GM12878 (cell line): ENCODE measurements around the gene TMBIM1. TPM values are rescaled to one million over a fixed set of nuclear protein-coding genes. Genes with fewer than 3 reads are reported as not detected.

ENCODE experiments used
- ATAC-seq: fragments of 200-7000 bp; cut with Tn5 transposase; 3 replicates; pipeline ENCODE4 v1.9.1; 2020; ENCODE audit warnings: mild to moderate bottlenecking, moderate library complexity
- BruUV-seq: library from RNA; stranded (reverse); fragments of 400-500 nt; replicated peaks from 2 replicates; lab custom pipeline; 2021; lab: Mats Ljungman, UMichigan
- CTCF ChIA-PET: fragments of 300-600 bp; sonication (Branson Sonifier 250); formaldehyde crosslinking; extraction: SDS; loops from one replicate; lab custom pipeline; 2021; ENCODE audit warnings: inconsistent platforms; lab: Yijun Ruan, JAX
- POLR2A ChIA-PET: fragments of 350-600 bp; formaldehyde crosslinking; extraction: SDS; loops from one replicate; lab custom pipeline; 2021; ENCODE audit warnings: inconsistent platforms; lab: Charles Lee
- RAD21 ChIA-PET: fragments of 300-600 bp; sonication (Branson Sonifier 250); formaldehyde crosslinking; loops from one replicate; lab custom pipeline; 2023; ENCODE audit warnings: antibody characterized with exemption; ENCODE audit not compliant: unreplicated experiment; lab: Charles Lee
- SMC1A ChIA-PET: fragments of 300-600 bp; sonication (Branson Sonifier 250); formaldehyde crosslinking; loops from one replicate; lab custom pipeline; 2023; ENCODE audit not compliant: unreplicated experiment, uncharacterized antibody; lab: Charles Lee
- DNase-seq: peaks from one replicate; pipeline ENCODE4 v3.0.0-alpha.2; 2011; ENCODE audit warnings: low read depth, low spot score
- FAIRE-seq: peaks from 3 replicates; lab custom pipeline; 2011; peaks lifted over from hg19 to GRCh38; lab: Jason Lieb, UNC
- H2AFZ ChIP-seq: 2 replicates; pipeline ENCODE4 v1.6.0; 2011; ENCODE audit warnings: low read depth, low read length, control low read depth; ENCODE audit not compliant: control insufficient read depth
- H3K27ac ChIP-seq: 2 replicates; pipeline ENCODE4 v1.5.1; 2011; ENCODE audit warnings: control low read depth; ENCODE audit not compliant: control insufficient read depth, insufficient read depth
- H3K27me3 ChIP-seq, 2 experiments: replicated peaks in 1 of 2; 2 replicates each; pipeline versions ENCODE4 v1.6.0 to v1.6.1; 2011; ENCODE audit warnings: low read length in 1 of 2; ENCODE audit not compliant: control insufficient read depth in 2 of 2, insufficient read depth in 2 of 2
- H3K36me3 ChIP-seq, 2 experiments: 2 replicates each; pipeline ENCODE4 v1.5.1; 2011; ENCODE audit warnings: low read length in 1 of 2; ENCODE audit not compliant: control insufficient read depth in 2 of 2, insufficient read depth in 2 of 2
- H3K4me1 ChIP-seq: 2 replicates; pipeline ENCODE4 v1.6.1; 2011; ENCODE audit warnings: mild to moderate bottlenecking, low read length, moderate library complexity, mixed read lengths; ENCODE audit not compliant: control insufficient read depth, insufficient read depth
- H3K4me2 ChIP-seq: 2 replicates; pipeline ENCODE4 v1.6.0; 2011; ENCODE audit warnings: control low read depth; ENCODE audit not compliant: control insufficient read depth, insufficient read depth
- H3K4me3 ChIP-seq: fragments of 200-600 bp; sonication (generic); 2 replicates; pipeline ENCODE4 v1.5.1; 2016
- H3K79me2 ChIP-seq: 2 replicates; pipeline ENCODE4 v1.6.0; 2011; ENCODE audit warnings: low read length; ENCODE audit not compliant: control insufficient read depth, insufficient read depth
- H3K9ac ChIP-seq: 2 replicates; pipeline ENCODE4 v1.8.0; 2011; ENCODE audit warnings: low read length, control low read depth, mixed read lengths; ENCODE audit not compliant: control insufficient read depth, insufficient read depth
- H3K9me3 ChIP-seq: replicated peaks from 3 replicates; pipeline ENCODE4 v1.5.1; 2011; ENCODE audit warnings: mild to moderate bottlenecking, low read length; ENCODE audit not compliant: control insufficient read depth, insufficient read depth
- H4K20me1 ChIP-seq: 2 replicates; pipeline ENCODE4 v1.6.0; 2011; ENCODE audit not compliant: control insufficient read depth, insufficient read depth
- ATF7 ChIP-seq: fragments of 450-650 bp; IDR thresholded peaks from 2 replicates; pipeline ENCODE4 v1.6.1; 2016; ENCODE audit warnings: low read depth, mild to moderate bottlenecking
- BMI1 ChIP-seq: fragments of 450-650 bp; IDR thresholded peaks from 2 replicates; pipeline ENCODE4 v1.6.1; 2016; ENCODE audit warnings: mild to moderate bottlenecking, moderate library complexity, borderline replicate concordance
- CTCF ChIP-seq, 3 experiments: IDR thresholded peaks in 2 of 3; conservative IDR thresholded peaks in 1 of 3; 2 replicates each; pipeline ENCODE4 v1.5.1; 2011; ENCODE audit warnings: low read depth in 3 of 3, low read length in 3 of 3, mild to moderate bottlenecking in 3 of 3, control low read depth in 2 of 3, moderate library complexity in 2 of 3, inconsistent platforms in 1 of 3, mixed read lengths in 1 of 3; ENCODE audit not compliant: control insufficient read depth in 2 of 3, insufficient read depth in 1 of 3; ENCODE audit errors: extremely low read depth in 1 of 3
- DPF2 ChIP-seq: fragments of 450-650 bp; IDR thresholded peaks from 2 replicates; pipeline ENCODE4 v1.6.1; 2017; ENCODE audit warnings: mild to moderate bottlenecking
- ESRRA ChIP-seq: IDR thresholded peaks from 2 replicates; pipeline ENCODE4 v1.6.1; 2012; ENCODE audit warnings: mild to moderate bottlenecking, low read length, improper control_type of control experiment
- FOXK2 ChIP-seq: fragments of 450-650 bp; IDR thresholded peaks from 2 replicates; pipeline ENCODE4 v1.6.1; 2017; ENCODE audit warnings: mild to moderate bottlenecking, moderate library complexity
- IRF4 ChIP-seq: IDR thresholded peaks from 2 replicates; pipeline ENCODE4 v1.6.1; 2011; ENCODE audit warnings: low read depth, low read length
- IRF5 ChIP-seq: fragments of 450-650 bp; IDR thresholded peaks from 2 replicates; pipeline ENCODE4 v1.6.1; 2017; ENCODE audit warnings: borderline replicate concordance
- PML ChIP-seq: IDR thresholded peaks from 2 replicates; pipeline ENCODE4 v1.6.1; 2012; ENCODE audit warnings: low read length, inconsistent platforms
- RELA ChIP-seq: fragments of 450-650 bp; IDR thresholded peaks from 2 replicates; pipeline ENCODE4 v1.8.0; 2014; ENCODE audit warnings: borderline replicate concordance; ENCODE audit not compliant: partially characterized antibody
- SMAD5 ChIP-seq: IDR thresholded peaks from 2 replicates; pipeline ENCODE4 v1.6.1; 2016; ENCODE audit warnings: antibody characterized with exemption, low read depth
- SMARCA5 ChIP-seq: fragments of 450-650 bp; IDR thresholded peaks from 2 replicates; pipeline ENCODE4 v1.6.1; 2017; ENCODE audit warnings: mild to moderate bottlenecking
- SMC3 ChIP-seq: IDR thresholded peaks from 2 replicates; pipeline ENCODE4 v1.6.1; 2011; ENCODE audit warnings: low read length, improper control_type of control experiment, borderline replicate concordance
- SRF ChIP-seq, 2 experiments: IDR thresholded peaks; 2 replicates each; pipeline ENCODE4 v1.6.1; 2011; ENCODE audit warnings: low read depth in 2 of 2, low read length in 2 of 2, mild to moderate bottlenecking in 1 of 2, moderate library complexity in 1 of 2
- TCF7 ChIP-seq: IDR thresholded peaks from 2 replicates; pipeline ENCODE4 v1.6.1; 2014; ENCODE audit warnings: antibody characterized with exemption, borderline replicate concordance
- ZNF274 ChIP-seq: IDR thresholded peaks from one replicate; pipeline ENCODE4 v1.8.0; 2011; ENCODE audit not compliant: insufficient read length, insufficient read depth
- ZZZ3 ChIP-seq: IDR thresholded peaks from 2 replicates; pipeline ENCODE4 v1.6.1; 2011; ENCODE audit warnings: low read depth; ENCODE audit not compliant: control insufficient read depth, insufficient read length
- WGBS: methylation state at CpG from one replicate; pipeline ENCODE4 v1.1.6; 2016; ENCODE audit warnings: low lambda C conversion rate; ENCODE audit not compliant: insufficient replicate concordance, insufficient coverage; ENCODE audit errors: missing lambda C conversion rate; 5-methylcytosine and 5-hydroxymethylcytosine counted together
- in situ Hi-C: fragments of 300-500 bp; cut with MboI; formaldehyde crosslinking; loops from 9 replicates; pipeline ENCODE4 v1.14.3; 2018; ENCODE audit warnings: mixed read lengths
- intact Hi-C: fragments of 100-400 bp; cut with micrococcal nuclease; formaldehyde crosslinking; loops from one replicate; pipeline ENCODE4 v1.14.2; 2022; ENCODE audit not compliant: unreplicated experiment
- polyA plus RNA-seq, 11 experiments: library from polyadenylated mRNA; depleted of rRNA in 4 of 11; unstranded in 6 of 11; stranded (reverse) in 5 of 11; fragments of >200 nt; fragmentation: Nextera tagmentation in 4 of 11; fragmentation: Illumina TruSeq in 1 of 11; extraction: Ambion mirVana in 4 of 11; extraction: Trizol in 1 of 11; gene quantifications; 1 replicate in 1 of 11; 2 replicates in 10 of 11; pipeline versions ENCODE4 v1.2.1 to v1.2.3, GENCODE V29; 2011 to 2016; ENCODE audit warnings: inconsistent platforms in 2 of 11, missing spikeins in 2 of 11, low read depth in 1 of 11
- total RNA-seq, 4 experiments: library from RNA; depleted of rRNA in 3 of 4; stranded (reverse); fragments of >200 nt in 3 of 4; fragmentation: Illumina TruSeq in 1 of 4; extraction: Trizol in 1 of 4; gene quantifications; 2 replicates each; pipeline versions ENCODE4 v1.2.1 to v1.2.3, GENCODE V29; 2013 to 2021

Gene TMBIM1
- total and polyA plus RNA-seq, 10 of the 15 experiments (the other 5 are each of a cell fraction or from before 2014, with no cell fraction given), result 6.1 to 38.3 (median 26.2) TPM

- TF ChIP-seq ZNF274, result no peak
Measured at GRCh38 chr2:218234521-218234920, 57.8 kb downstream of the TMBIM1 start (continued).

- no TSS peak for BruUV-seq
- SMC1A ChIA-PET, result interaction anchor here (1.3 to 1.5 kb wide), 3 partner anchors 9 to 14 kb away, joined by 4 read pairs; no protein-coding TSS in a partner anchor
- CTCF ChIA-PET, result interaction anchor here (1.0 kb wide), 1 partner anchor 24 kb away, joined by 4 read pairs; no protein-coding TSS in a partner anchor
- ATAC-seq (no peak), DNase-seq (no peak), FAIRE-seq (no peak)
- peaks cover 20 to 45% of the 10 kb centered on the region in 2 experiments for H3K36me3 ChIP-seq
- in situ Hi-C loops, result no loop called here
- peaks cover 3% of the 10 kb centered on the region; the same call in 1 of the 2 replicates for H4K20me1 ChIP-seq
- H3K4me3 ChIP-seq, result no peak overlapping the region
- H3K79me2 ChIP-seq, result peaks cover 20% of the 10 kb centered on the region
- RAD21 ChIA-PET, result no interaction called here
- H2AFZ ChIP-seq, result no peak overlapping the region
- intact Hi-C loops, result no loop called here
- peaks cover 19% of the 10 kb centered on the region for H3K4me1 ChIP-seq
- no peaks in the 10 kb centered on the region for H3K9me3 ChIP-seq
- no peak overlapping the region for H3K27ac ChIP-seq
- 96% methylated on average over 4 of the region's 4 CpGs for WGBS
- no peaks in the 10 kb centered on the region for H3K27me3 ChIP-seq
- TF ChIP-seq SMARCA5, result no peak
- TF ChIP-seq IRF5, result no peak
- TF ChIP-seq CTCF (IDR thresholded peaks at IDR 0.05 in 2 of 3, conservative IDR thresholded peaks at IDR 0.05 in 1 of 3; ENCODE audit: control insufficient read depth in 2 of 3, extremely low read depth in 1 of 3, insufficient read depth in 1 of 3, low read depth in 3 of 3, low read length in 3 of 3), result no peak
- TF ChIP-seq DPF2, result no peak
- no peak for TF ChIP-seq SMAD5
- TF ChIP-seq ZZZ3, result no peak
- TF ChIP-seq BMI1, result no peak
- no peak for TF ChIP-seq ATF7
- no peak for TF ChIP-seq ZNF274
- TF ChIP-seq ESRRA, result no peak
- no peak for TF ChIP-seq RELA
- TF ChIP-seq PML, result no peak
- no peak for TF ChIP-seq SRF (IDR thresholded peaks at IDR 0.05; ENCODE audit: low read depth in 2 of 2, low read length in 2 of 2)
- no peak for TF ChIP-seq TCF7
- no peak for TF ChIP-seq SMC3
- TF ChIP-seq FOXK2, result no peak
- no peak for TF ChIP-seq IRF4
- TF ChIP-seq, all 136 proteins: peak for 0
- no peak overlapping the region for H3K9ac ChIP-seq
- POLR2A ChIA-PET, result interaction anchor here (1.7 kb wide), 1 partner anchor 12 kb away, joined by 5 read pairs; no protein-coding TSS in a partner anchor
- no peak overlapping the region for H3K4me2 ChIP-seq
Measured at GRCh38 chr2:218233543-218233942, 58.8 kb downstream of the TMBIM1 start.
